GM13976 (cell line): ENCODE data around the gene TSHZ2.

Experiments used
- DNase-seq: peaks from one replicate; pipeline ENCODE4 v3.0.0; 2012; ENCODE audit warnings: low spot score
- CTCF ChIP-seq: IDR thresholded peaks from 2 replicates; pipeline ENCODE4 v1.5.1; 2012; ENCODE audit warnings: borderline replicate concordance, mild to moderate bottlenecking; ENCODE audit not compliant: insufficient read depth; ENCODE audit errors: extremely low read depth, missing control alignments, control extremely low read depth
- in situ Hi-C: fragments of 300-500 bp; cut with MboI; formaldehyde crosslinking; loops from one replicate; pipeline ENCODE4 v1.12.0; 2022; ENCODE audit warnings: low sequenced_read_pairs, mixed read lengths, inconsistent platforms; ENCODE audit not compliant: unreplicated experiment

The TSHZ2 gene

GRCh38 chr20:53212018-53212417 is 239.9 kb downstream of the TSHZ2 start:
- no peak for TF ChIP-seq CTCF
- in situ Hi-C loops = no loop called here
- DNase-seq = no peak

- TF ChIP-seq CTCF = no peak
- in situ Hi-C loops = no loop called here
- no peak for DNase-seq
These were observed 242.2 kb downstream of the TSHZ2 start for GRCh38 chr20:53214392-53214791.

- in situ Hi-C loops = no loop called here
- TF ChIP-seq CTCF = no peak
- no peak for DNase-seq
These were observed 243.0 kb downstream of the TSHZ2 start for GRCh38 chr20:53215166-53215565.

GRCh38 chr20:53216478-53216855 is 244.3 kb downstream of the TSHZ2 start:
- in situ Hi-C loops = no loop called here
- no peak for DNase-seq
- no peak for TF ChIP-seq CTCF

GRCh38 chr20:53216856-53217576 is 244.9 kb downstream of the TSHZ2 start:
- in situ Hi-C loops = no loop called here
- TF ChIP-seq CTCF = peak; percentile 97
- peak; percentile 77 for DNase-seq

GRCh38 chr20:53220482-53221307 is 248.5 kb downstream of the TSHZ2 start:
- in situ Hi-C loops = no loop called here
- DNase-seq = no peak
- TF ChIP-seq CTCF = no peak
